Upper lobe of left lung (tissue), 6 donors: ENCODE results near the gene KRTAP5-7. TPM values are rescaled to one million over a fixed set of nuclear protein-coding genes. Genes with fewer than 3 reads are reported as not detected.

ENCODE experiments used
- ATAC-seq, 2 donors: fragments of 200-7000 bp; cut with Tn5 transposase; one replicate each; pipeline ENCODE4 v1.9.1; 2022; ENCODE audit warnings: mild to moderate bottlenecking in 2 of 2, moderate library complexity in 2 of 2; ENCODE audit not compliant: low FRiP score in 2 of 2
- DNase-seq, 2 donors: peaks; one replicate each; pipeline ENCODE4 v3.0.0-alpha.2; 2019 to 2020
- H3K27ac ChIP-seq, 4 donors: fragments of 200-600 bp; sonication (generic); one replicate each; pipeline ENCODE4 v1.5.1; 2016 to 2019
- H3K27me3 ChIP-seq, 4 donors: fragments of 200-600 bp; sonication (generic); one replicate each; pipeline ENCODE4 v1.5.1; 2017 to 2019
- H3K36me3 ChIP-seq, 4 donors: fragments of 200-600 bp; sonication (generic); one replicate each; pipeline ENCODE4 v1.5.1; 2016 to 2019
- H3K4me1 ChIP-seq, 4 donors: fragments of 200-600 bp; sonication (generic); one replicate each; pipeline ENCODE4 v1.5.1; 2018 to 2019
- H3K4me3 ChIP-seq, 4 donors: fragments of 200-600 bp; sonication (generic); one replicate each; pipeline ENCODE4 v1.5.1; 2017 to 2019; ENCODE audit warnings: mild to moderate bottlenecking in 2 of 4, moderate library complexity in 1 of 4
- H3K9me3 ChIP-seq, 4 donors: fragments of 200-600 bp; sonication (generic); one replicate each; pipeline ENCODE4 v1.5.1; 2018 to 2019
- CTCF ChIP-seq, 6 experiments: fragments of 450-650 bp in 4 of 6; fragments of 200-600 bp in 2 of 6; sonication (generic) in 2 of 6; IDR thresholded peaks; one replicate each; pipeline ENCODE4 v1.5.1; 2016 to 2019; ENCODE audit warnings: antibody characterized with exemption in 6 of 6
- EP300 ChIP-seq, 4 donors: sonication (generic); formaldehyde crosslinking; IDR thresholded peaks; one replicate each; pipeline ENCODE4 v1.5.1; 2017; ENCODE audit warnings: antibody characterized with exemption in 4 of 4, control low read depth in 2 of 4
- POLR2A ChIP-seq, 4 donors: fragments of 450-650 bp; IDR thresholded peaks; one replicate each; pipeline ENCODE4 v1.5.1; 2016 to 2017; ENCODE audit warnings: antibody characterized with exemption in 4 of 4, mild to moderate bottlenecking in 2 of 4
- POLR2AphosphoS5 ChIP-seq, 2 donors: sonication (generic); formaldehyde crosslinking; IDR thresholded peaks; one replicate each; pipeline ENCODE4 v1.5.1; 2017; ENCODE audit warnings: antibody characterized with exemption in 2 of 2
- WGBS, 2 donors: methylation state at CpG; one replicate each; pipeline ENCODE4 v1.1.5; 2017 to 2018; 5-methylcytosine and 5-hydroxymethylcytosine counted together
- total RNA-seq, 6 donors: library from RNA; depleted of rRNA in 4 of 6; stranded (reverse); fragments of >200 nt in 4 of 6; gene quantifications; one replicate each; pipeline versions ENCODE4 v1.1.0 to v1.2.1, GENCODE V29; 2016 to 2021
- donor health status: DM: no; HTN: no; CAD: no; lungs with moderate emphysema.
- donor health status: DM: no; HTN: yes; CAD: no; lungs with severe emphysema.

KRTAP5-7 gene
- total RNA-seq, 6 donors from 2014 or later = 0.20 to 0.98 TPM; not detected in 4

GRCh38 chr11:71499546-71499945 lies 27.5 kb upstream of the KRTAP5-7 start:
- TF ChIP-seq POLR2AphosphoS5 (IDR thresholded peaks at IDR 0.05) (no peak), CTCF (IDR thresholded peaks at IDR 0.05) (no peak), EP300 (IDR thresholded peaks at IDR 0.05) (no peak), POLR2A (IDR thresholded peaks at IDR 0.05) (no peak)
- no peaks in the 10 kb centered on the region for H3K27me3 ChIP-seq
- ATAC-seq (no peak), DNase-seq (no peak)
- H3K27ac ChIP-seq = no peak overlapping the region
- peaks cover 3 to 8% (median 6%) of the 10 kb centered on the region in 4 donors for H3K4me1 ChIP-seq
- H3K36me3 ChIP-seq = peaks cover 20 to 87% (median 73%) of the 10 kb centered on the region in 4 donors
- no peaks in the 10 kb centered on the region for H3K9me3 ChIP-seq
- 91 to 94% methylated on average over 6 of the region's 6 CpGs for WGBS, 2 donors
- H3K4me3 ChIP-seq = no peak overlapping the region

- ATAC-seq = no peak
- DNase-seq = peak in 1 of 2 donors; percentile 20
- peaks cover 17 to 77% (median 65%) of the 10 kb centered on the region in 4 donors for H3K36me3 ChIP-seq
These were observed 26.5 kb upstream of the KRTAP5-7 start for GRCh38 chr11:71500601-71501021.

GRCh38 chr11:71501071-71501985 lies 25.7 kb upstream of the KRTAP5-7 start:
- no peak overlapping the region for H3K27ac ChIP-seq
- no peak for TF ChIP-seq POLR2AphosphoS5 (IDR thresholded peaks at IDR 0.05)
- no peak for TF ChIP-seq CTCF (IDR thresholded peaks at IDR 0.05)
- no peak for TF ChIP-seq POLR2A (IDR thresholded peaks at IDR 0.05)
- TF ChIP-seq EP300 (IDR thresholded peaks at IDR 0.05) = no peak

More at GRCh38 chr11:71500601-71501021, 26.5 kb upstream of the KRTAP5-7 start:
- no peaks in the 10 kb centered on the region for H3K9me3 ChIP-seq
- no peak for TF ChIP-seq POLR2AphosphoS5 (IDR thresholded peaks at IDR 0.05)
- no peak for TF ChIP-seq EP300 (IDR thresholded peaks at IDR 0.05)
- no peak for TF ChIP-seq CTCF (IDR thresholded peaks at IDR 0.05)
- no peak for TF ChIP-seq POLR2A (IDR thresholded peaks at IDR 0.05)
- no peaks in the 10 kb centered on the region for H3K27me3 ChIP-seq
- WGBS, 2 donors = 33 to 63% methylated on average over 4 to 6 of the region's 6 CpGs
- H3K27ac ChIP-seq = no peak overlapping the region
- H3K4me1 ChIP-seq = peaks cover 3 to 8% (median 6%) of the 10 kb centered on the region in 4 donors
- H3K4me3 ChIP-seq = no peak overlapping the region

GRCh38 chr11:71502026-71502425 lies 25.0 kb upstream of the KRTAP5-7 start:
- no peaks in the 10 kb centered on the region for H3K9me3 ChIP-seq
- H3K27ac ChIP-seq = no peak overlapping the region
- H3K27me3 ChIP-seq = no peaks in the 10 kb centered on the region
- DNase-seq (no peak), ATAC-seq (no peak)
- WGBS, 2 donors = 90 to 92% methylated on average over 7 to 10 of the region's 10 CpGs
- H3K4me3 ChIP-seq = no peak overlapping the region
- H3K36me3 ChIP-seq = peaks cover 12 to 68% (median 54%) of the 10 kb centered on the region in 4 donors
- peaks cover 3 to 8% (median 6%) of the 10 kb centered on the region in 4 donors for H3K4me1 ChIP-seq
- no peak for TF ChIP-seq EP300 (IDR thresholded peaks at IDR 0.05)
- TF ChIP-seq POLR2AphosphoS5 (IDR thresholded peaks at IDR 0.05) = no peak
- no peak for TF ChIP-seq POLR2A (IDR thresholded peaks at IDR 0.05)
- TF ChIP-seq CTCF (IDR thresholded peaks at IDR 0.05) = no peak

More at GRCh38 chr11:71501071-71501985, 25.7 kb upstream of the KRTAP5-7 start:
- Histone ChIP-seq H3K27me3 (no peaks in the 10 kb centered on the region), H3K9me3 (no peaks in the 10 kb centered on the region), H3K36me3 (peaks cover 12 to 75% (median 61%) of the 10 kb centered on the region in 4 donors), H3K4me1 (peaks cover 3 to 8% (median 6%) of the 10 kb centered on the region in 4 donors), H3K4me3 (no peak overlapping the region)
- ATAC-seq = no peak
- 94 to 95% methylated on average over 30 of the region's 30 CpGs for WGBS, 2 donors
- DNase-seq = no peak
